Inflammatory macrophage treated with lipopolysaccharide for 1 hour (primary cell): ENCODE measurements around the gene NDFIP2.

ENCODE experiments used
- DNase-seq, 2 donors: peaks; one replicate each; pipeline ENCODE4 v3.0.0-alpha.2; 2020 to 2022

NDFIP2 gene

GRCh38 chr13:79462895-79463294, 18.1 kb upstream of the NDFIP2 start:
- no peak for DNase-seq

- DNase-seq = no peak
Measured at GRCh38 chr13:79463604-79464003, 17.4 kb upstream of the NDFIP2 start.

- no peak for DNase-seq
Measured at GRCh38 chr13:79466872-79467271, 14.1 kb upstream of the NDFIP2 start.

GRCh38 chr13:79468402-79468801, 12.6 kb upstream of the NDFIP2 start:
- no peak for DNase-seq

GRCh38 chr13:79468819-79469218, 12.1 kb upstream of the NDFIP2 start:
- DNase-seq = no peak

GRCh38 chr13:79469608-79470007, 11.3 kb upstream of the NDFIP2 start:
- no peak for DNase-seq

- DNase-seq = no peak
Measured at GRCh38 chr13:79470666-79471065, 10.3 kb upstream of the NDFIP2 start.

GRCh38 chr13:79475569-79475968, 5.4 kb upstream of the NDFIP2 start:
- no peak for DNase-seq

- no peak for DNase-seq
Measured at GRCh38 chr13:79477968-79478367, 3.0 kb upstream of the NDFIP2 start.

GRCh38 chr13:79479882-79480281, 1.1 kb upstream of the NDFIP2 start:
- DNase-seq = no peak

- no peak for DNase-seq
Measured at GRCh38 chr13:79481685-79482052, 714 bp downstream of the NDFIP2 start.

GRCh38 chr13:79482281-79482970, 1.5 kb downstream of the NDFIP2 start:
- no peak for DNase-seq

- no peak for DNase-seq
Measured at GRCh38 chr13:79483086-79483706, 2.2 kb downstream of the NDFIP2 start.

- DNase-seq = no peak
Measured at GRCh38 chr13:79485014-79485811, 4.3 kb downstream of the NDFIP2 start.

GRCh38 chr13:79486433-79487188, 5.7 kb downstream of the NDFIP2 start:
- no peak for DNase-seq

GRCh38 chr13:79490326-79490725, 9.4 kb downstream of the NDFIP2 start:
- no peak for DNase-seq

GRCh38 chr13:79490824-79491223, 9.9 kb downstream of the NDFIP2 start:
- DNase-seq = no peak

GRCh38 chr13:79491715-79492114, 10.8 kb downstream of the NDFIP2 start:
- DNase-seq = no peak

GRCh38 chr13:79492313-79492798, 11.4 kb downstream of the NDFIP2 start:
- no peak for DNase-seq

GRCh38 chr13:79492918-79493594, 12.1 kb downstream of the NDFIP2 start:
- DNase-seq = no peak

- no peak for DNase-seq
Measured at GRCh38 chr13:79496188-79496587, 15.2 kb downstream of the NDFIP2 start.

GRCh38 chr13:79497064-79497463, 16.1 kb downstream of the NDFIP2 start:
- no peak for DNase-seq

- no peak for DNase-seq
Measured at GRCh38 chr13:79497852-79498251, 16.9 kb downstream of the NDFIP2 start.
